ENCODE data around the gene GLB1L2.

- TF ChIP-seq CTCF (conservative IDR thresholded peaks at IDR 0.05 in 1 of 2, IDR thresholded peaks at IDR 0.05 in 1 of 2; ENCODE audit: low read depth in 1 of 2, low read length in 2 of 2) (no peak), EZH2 (IDR thresholded peaks at IDR 0.05; ENCODE audit: low read length, missing control alignments) (no peak)
Measured at GRCh38 chr11:134346976-134347350, 15.2 kb downstream of the GLB1L2 start.
